ENCODE measurements around the gene IGSF6. TPM values are rescaled to one million over a fixed set of nuclear protein-coding genes. Genes with fewer than 3 reads are reported as not detected.

Gene IGSF6
- polyA plus RNA-seq, 2 donors = 0.45 to 1.1 TPM

- Histone ChIP-seq H3K9me3 (ENCODE audit: control insufficient read depth in 2 of 2, insufficient read depth in 1 of 2, low read depth in 1 of 2, low read length in 1 of 2) (no peaks in the 10 kb centered on the region), H3K4me3 (ENCODE audit: low read depth in 1 of 2, low read length in 2 of 2) (no peak overlapping the region), H3K36me3 (ENCODE audit: control insufficient read depth in 2 of 2, insufficient read depth in 2 of 2, low read length in 1 of 2) (peaks cover 0 to 8% of the 10 kb centered on the region in 2 donors), H3K27me3 (ENCODE audit: control insufficient read depth in 1 of 2, insufficient read depth in 2 of 2, low read length in 2 of 2) (no peaks in the 10 kb centered on the region), H3K4me1 (ENCODE audit: control insufficient read depth in 2 of 2, insufficient read depth in 2 of 2, low read length in 1 of 2) (peaks cover 2 to 11% of the 10 kb centered on the region in 2 donors), H3K27ac (ENCODE audit: low read depth in 2 of 2, low read length in 1 of 2) (peak overlapping the region in 1 of 2 donors; percentile 24)
- WGBS, 2 donors = 64 to 73% methylated on average over 5 of the region's 5 CpGs
Measured at GRCh38 chr16:21646091-21646490, 6.3 kb downstream of the IGSF6 start.

DNA sequence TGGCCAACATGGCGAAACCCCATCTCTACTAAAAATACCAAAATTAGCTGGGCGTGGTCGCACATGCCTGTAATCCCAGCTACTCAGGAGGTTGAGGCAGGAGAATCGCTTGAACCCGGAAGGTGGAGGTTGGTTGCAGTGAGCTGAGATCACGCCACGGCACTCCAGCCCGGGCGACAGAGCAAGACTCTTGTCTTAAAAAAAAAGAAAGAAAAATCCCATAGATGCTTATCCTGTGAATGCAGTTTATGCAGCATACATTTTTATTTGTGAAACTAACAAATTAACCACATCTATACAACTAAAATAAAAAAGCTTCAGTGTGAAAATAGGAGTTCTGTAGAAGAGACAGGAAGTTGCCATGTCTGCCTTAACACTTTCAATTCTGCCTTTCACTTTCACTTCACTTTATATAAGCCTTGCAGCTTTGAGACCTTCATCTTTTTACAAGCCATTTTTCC is 7.1 kb downstream of the IGSF6 start:
- H3K27me3 ChIP-seq (ENCODE audit: control insufficient read depth in 1 of 2, insufficient read depth in 2 of 2, low read length in 2 of 2) = no peaks in the 10 kb centered on the region
- H3K9me3 ChIP-seq (ENCODE audit: control insufficient read depth in 2 of 2, insufficient read depth in 1 of 2, low read depth in 1 of 2, low read length in 1 of 2) = no peaks in the 10 kb centered on the region
- 62 to 77% methylated on average over 9 of the region's 9 CpGs for WGBS, 2 donors
- H3K4me1 ChIP-seq (ENCODE audit: control insufficient read depth in 2 of 2, insufficient read depth in 2 of 2, low read length in 1 of 2) = peaks cover 2 to 11% of the 10 kb centered on the region in 2 donors
- H3K4me3 ChIP-seq (ENCODE audit: low read depth in 1 of 2, low read length in 2 of 2) = no peak overlapping the region
- peaks cover 0 to 8% of the 10 kb centered on the region in 2 donors for H3K36me3 ChIP-seq (ENCODE audit: control insufficient read depth in 2 of 2, insufficient read depth in 2 of 2, low read length in 1 of 2)
- H3K27ac ChIP-seq (ENCODE audit: low read depth in 2 of 2, low read length in 1 of 2) = peak overlapping the region in 1 of 2 donors; percentile 28

GRCh38 chr16:21644674-21645073 is 7.7 kb downstream of the IGSF6 start:
- Histone ChIP-seq H3K4me3 (ENCODE audit: low read depth in 1 of 2, low read length in 2 of 2) (no peak overlapping the region), H3K27ac (ENCODE audit: low read depth in 2 of 2, low read length in 1 of 2) (no peak overlapping the region), H3K36me3 (ENCODE audit: control insufficient read depth in 2 of 2, insufficient read depth in 2 of 2, low read length in 1 of 2) (peaks cover 0 to 8% of the 10 kb centered on the region in 2 donors), H3K4me1 (ENCODE audit: control insufficient read depth in 2 of 2, insufficient read depth in 2 of 2, low read length in 1 of 2) (peaks cover 2 to 9% of the 10 kb centered on the region in 2 donors), H3K27me3 (ENCODE audit: control insufficient read depth in 1 of 2, insufficient read depth in 2 of 2, low read length in 2 of 2) (no peaks in the 10 kb centered on the region), H3K9me3 (ENCODE audit: control insufficient read depth in 2 of 2, insufficient read depth in 1 of 2, low read depth in 1 of 2, low read length in 1 of 2) (no peaks in the 10 kb centered on the region)
- WGBS, 2 donors = 88 to 90% methylated on average over 4 of the region's 4 CpGs

GRCh38 chr16:21643785-21644184 is 8.6 kb downstream of the IGSF6 start:
- Histone ChIP-seq H3K27me3 (ENCODE audit: control insufficient read depth in 1 of 2, insufficient read depth in 2 of 2, low read length in 2 of 2) (no peaks in the 10 kb centered on the region), H3K4me1 (ENCODE audit: control insufficient read depth in 2 of 2, insufficient read depth in 2 of 2, low read length in 1 of 2) (peaks cover 2 to 9% of the 10 kb centered on the region in 2 donors), H3K9me3 (ENCODE audit: control insufficient read depth in 2 of 2, insufficient read depth in 1 of 2, low read depth in 1 of 2, low read length in 1 of 2) (no peaks in the 10 kb centered on the region), H3K4me3 (ENCODE audit: low read depth in 1 of 2, low read length in 2 of 2) (no peak overlapping the region), H3K27ac (ENCODE audit: low read depth in 2 of 2, low read length in 1 of 2) (no peak overlapping the region), H3K36me3 (ENCODE audit: control insufficient read depth in 2 of 2, insufficient read depth in 2 of 2, low read length in 1 of 2) (peaks cover 0 to 8% of the 10 kb centered on the region in 2 donors)
- WGBS, 2 donors = 98% methylated on average over 3 of the region's 3 CpGs

- Histone ChIP-seq H3K4me3 (ENCODE audit: low read depth in 1 of 2, low read length in 2 of 2) (no peak overlapping the region), H3K4me1 (ENCODE audit: control insufficient read depth in 2 of 2, insufficient read depth in 2 of 2, low read length in 1 of 2) (peaks cover 2 to 8% of the 10 kb centered on the region in 2 donors), H3K27ac (ENCODE audit: low read depth in 2 of 2, low read length in 1 of 2) (no peak overlapping the region), H3K27me3 (ENCODE audit: control insufficient read depth in 1 of 2, insufficient read depth in 2 of 2, low read length in 2 of 2) (no peaks in the 10 kb centered on the region), H3K36me3 (ENCODE audit: control insufficient read depth in 2 of 2, insufficient read depth in 2 of 2, low read length in 1 of 2) (peaks cover 0 to 3% of the 10 kb centered on the region in 2 donors), H3K9me3 (ENCODE audit: control insufficient read depth in 2 of 2, insufficient read depth in 1 of 2, low read depth in 1 of 2, low read length in 1 of 2) (no peaks in the 10 kb centered on the region)
- WGBS, 2 donors = 53 to 64% methylated on average over 7 of the region's 7 CpGs
Measured at GRCh38 chr16:21642861-21643260, 9.5 kb downstream of the IGSF6 start.

DNA sequence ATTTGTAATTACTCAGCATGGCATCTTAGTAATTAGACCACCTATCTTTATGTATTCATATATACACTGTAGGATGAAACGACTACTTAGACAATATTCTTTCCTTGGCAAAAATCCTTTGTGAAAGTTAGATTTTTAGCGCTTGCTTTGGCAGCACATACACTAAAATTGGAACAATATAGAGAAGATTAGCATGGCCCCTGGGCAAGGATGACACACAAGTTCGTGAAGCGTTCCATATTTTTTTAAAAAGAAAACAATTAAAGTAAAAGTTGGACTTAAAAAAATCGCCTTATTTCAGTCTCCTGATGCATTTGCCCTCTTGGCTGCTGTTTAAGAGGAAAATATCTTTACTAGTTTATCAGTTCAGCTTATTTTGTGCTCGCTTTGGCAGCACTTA is 10.5 kb downstream of the IGSF6 start:
- Histone ChIP-seq H3K4me3 (ENCODE audit: low read depth in 1 of 2, low read length in 2 of 2) (no peak overlapping the region), H3K36me3 (ENCODE audit: control insufficient read depth in 2 of 2, insufficient read depth in 2 of 2, low read length in 1 of 2) (peaks cover 0 to 3% of the 10 kb centered on the region in 2 donors), H3K27ac (ENCODE audit: low read depth in 2 of 2, low read length in 1 of 2) (no peak overlapping the region), H3K9me3 (ENCODE audit: control insufficient read depth in 2 of 2, insufficient read depth in 1 of 2, low read depth in 1 of 2, low read length in 1 of 2) (no peaks in the 10 kb centered on the region), H3K27me3 (ENCODE audit: control insufficient read depth in 1 of 2, insufficient read depth in 2 of 2, low read length in 2 of 2) (no peaks in the 10 kb centered on the region), H3K4me1 (ENCODE audit: control insufficient read depth in 2 of 2, insufficient read depth in 2 of 2, low read length in 1 of 2) (peaks cover 2 to 7% of the 10 kb centered on the region in 2 donors)
- 44 to 59% methylated on average over 6 of the region's 6 CpGs for WGBS, 2 donors

DNA sequence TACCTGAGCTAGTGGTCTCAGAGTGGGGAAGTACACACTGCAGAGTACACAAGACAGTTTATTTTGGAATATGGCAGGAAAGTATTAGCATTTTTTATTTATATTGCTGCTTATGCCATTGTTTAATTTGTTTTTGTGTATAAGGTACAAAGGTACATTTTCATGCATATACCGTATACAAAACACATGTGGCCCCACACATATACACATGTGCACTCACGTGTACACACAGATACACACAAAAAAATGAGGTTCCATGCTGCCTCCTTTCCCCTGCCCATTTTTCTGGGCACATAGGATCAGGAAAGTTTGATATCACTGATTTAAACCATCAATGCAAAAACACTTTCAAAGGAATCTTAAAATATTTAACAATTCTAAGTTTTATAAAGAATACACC is 12.9 kb downstream of the IGSF6 start:
- peaks cover 0 to 3% of the 10 kb centered on the region in 2 donors for H3K36me3 ChIP-seq (ENCODE audit: control insufficient read depth in 2 of 2, insufficient read depth in 2 of 2, low read length in 1 of 2)

GRCh38 chr16:21638573-21638975 is 13.8 kb downstream of the IGSF6 start:
- no peak overlapping the region for H3K4me3 ChIP-seq (ENCODE audit: low read depth in 1 of 2, low read length in 2 of 2)
- H3K9me3 ChIP-seq (ENCODE audit: control insufficient read depth in 2 of 2, insufficient read depth in 1 of 2, low read depth in 1 of 2, low read length in 1 of 2) = no peaks in the 10 kb centered on the region
- peaks cover 0 to 3% of the 10 kb centered on the region in 2 donors for H3K36me3 ChIP-seq (ENCODE audit: control insufficient read depth in 2 of 2, insufficient read depth in 2 of 2, low read length in 1 of 2)
- H3K4me1 ChIP-seq (ENCODE audit: control insufficient read depth in 2 of 2, insufficient read depth in 2 of 2, low read length in 1 of 2) = peaks cover 0 to 4% of the 10 kb centered on the region in 2 donors
- 44 to 46% methylated on average over 4 of the region's 4 CpGs for WGBS, 2 donors
- H3K27ac ChIP-seq (ENCODE audit: low read depth in 2 of 2, low read length in 1 of 2) = peak overlapping the region; percentile 10 to 49
- H3K27me3 ChIP-seq (ENCODE audit: control insufficient read depth in 1 of 2, insufficient read depth in 2 of 2, low read length in 2 of 2) = no peaks in the 10 kb centered on the region

More for the DNA sequence above, 12.9 kb downstream of the IGSF6 start:
- 88 to 92% methylated on average over 2 of the region's 2 CpGs for WGBS, 2 donors
- peaks cover 0 to 4% of the 10 kb centered on the region in 2 donors for H3K4me1 ChIP-seq (ENCODE audit: control insufficient read depth in 2 of 2, insufficient read depth in 2 of 2, low read length in 1 of 2)
- no peak overlapping the region for H3K27ac ChIP-seq (ENCODE audit: low read depth in 2 of 2, low read length in 1 of 2)
- H3K27me3 ChIP-seq (ENCODE audit: control insufficient read depth in 1 of 2, insufficient read depth in 2 of 2, low read length in 2 of 2) = no peaks in the 10 kb centered on the region
- no peaks in the 10 kb centered on the region for H3K9me3 ChIP-seq (ENCODE audit: control insufficient read depth in 2 of 2, insufficient read depth in 1 of 2, low read depth in 1 of 2, low read length in 1 of 2)
- no peak overlapping the region for H3K4me3 ChIP-seq (ENCODE audit: low read depth in 1 of 2, low read length in 2 of 2)

DNA sequence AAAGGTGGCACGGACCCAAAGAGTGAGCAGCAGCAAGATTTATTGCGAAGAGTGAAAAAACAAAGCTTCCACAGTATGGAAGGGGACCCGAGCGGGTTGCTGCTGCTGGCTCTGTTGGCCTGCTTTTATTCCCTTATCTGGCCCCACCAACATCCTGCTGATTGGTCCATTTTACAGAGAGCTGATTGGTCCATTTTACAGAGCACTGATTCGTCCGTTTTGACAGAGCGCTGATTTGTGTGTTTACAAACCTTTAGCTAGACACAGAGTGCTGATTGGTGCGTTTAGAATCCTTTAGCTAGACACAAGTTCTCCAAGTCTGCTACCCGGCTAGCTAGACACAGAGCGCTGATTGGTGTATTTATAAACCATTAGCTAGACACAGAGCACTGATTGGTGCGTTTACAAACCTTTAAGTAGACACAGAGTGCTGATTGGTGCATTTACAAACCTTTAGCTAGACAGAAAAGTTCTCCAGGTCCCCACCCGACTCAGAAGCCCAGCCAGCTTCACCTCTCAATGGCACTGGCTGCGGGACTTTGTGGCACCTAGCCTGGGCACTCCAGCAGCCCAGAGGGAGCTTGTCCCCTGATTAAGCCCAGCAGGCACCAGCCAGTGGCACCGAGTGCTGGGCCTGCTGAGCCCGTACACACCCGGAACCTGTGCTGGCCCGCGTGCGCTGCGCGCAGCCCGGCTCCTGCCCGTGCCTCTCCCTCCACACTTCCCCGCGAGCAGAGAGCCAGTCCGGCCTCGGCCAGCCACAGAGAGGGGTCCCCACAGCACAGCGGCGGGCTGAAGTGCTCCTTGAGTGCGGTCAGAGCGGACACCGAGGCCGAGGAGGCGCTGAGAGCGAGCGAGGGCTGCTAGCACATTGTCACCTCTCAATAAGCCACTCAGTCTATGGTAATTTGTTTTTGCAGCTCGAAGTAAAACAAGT is 15.1 kb downstream of the IGSF6 start:
- Histone ChIP-seq H3K36me3 (ENCODE audit: control insufficient read depth in 2 of 2, insufficient read depth in 2 of 2, low read length in 1 of 2) (peaks cover 0 to 3% of the 10 kb centered on the region in 2 donors), H3K27me3 (ENCODE audit: control insufficient read depth in 1 of 2, insufficient read depth in 2 of 2, low read length in 2 of 2) (no peaks in the 10 kb centered on the region), H3K9me3 (ENCODE audit: control insufficient read depth in 2 of 2, insufficient read depth in 1 of 2, low read depth in 1 of 2, low read length in 1 of 2) (no peaks in the 10 kb centered on the region), H3K4me3 (ENCODE audit: low read depth in 1 of 2, low read length in 2 of 2) (no peak overlapping the region), H3K4me1 (ENCODE audit: control insufficient read depth in 2 of 2, insufficient read depth in 2 of 2, low read length in 1 of 2) (peaks cover 0 to 4% of the 10 kb centered on the region in 2 donors), H3K27ac (ENCODE audit: low read depth in 2 of 2, low read length in 1 of 2) (no peak overlapping the region)
- WGBS, 2 donors = 95 to 96% methylated on average over 37 of the region's 37 CpGs

Measured in esophagus (tissue), 2 donors.